ENCODE results near the gene KPNA2. TPM values are rescaled to one million over a fixed set of nuclear protein-coding genes. Genes with fewer than 3 reads are reported as not detected.

KPNA2 gene
- total and polyA plus RNA-seq, 9 of the 15 experiments (the other 6 are each of a cell fraction or from before 2014, with no cell fraction given) = 132 to 984 (median 241) TPM

DNA sequence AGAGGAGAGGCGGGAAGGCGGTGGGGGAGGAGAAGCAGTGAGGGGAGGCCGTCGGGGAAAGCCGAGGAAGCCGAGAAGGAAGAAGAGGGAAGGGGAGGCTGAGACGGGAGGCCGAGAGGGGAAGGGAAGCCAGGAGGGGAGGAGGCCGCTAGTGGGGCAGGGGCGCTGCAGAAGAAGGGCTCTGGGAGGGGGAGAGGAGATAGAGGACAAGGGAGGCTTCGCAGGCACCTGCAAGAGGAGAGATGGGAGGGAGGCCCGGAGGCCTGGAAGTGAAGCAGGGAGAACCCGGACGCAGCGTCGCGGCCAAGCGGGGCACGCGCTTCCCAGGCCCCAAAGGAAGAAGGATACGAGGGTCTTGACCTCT, 41.6 kb upstream of the KPNA2 start (continued):
- no peak for TF ChIP-seq MECOM (CRISPR knock-in tag; IDR thresholded peaks at IDR 0.05)
- TF ChIP-seq NR2C2 (CRISPR knock-in tag; IDR thresholded peaks at IDR 0.05) = no peak
- peak; percentile 63 for TF ChIP-seq NR2C2 (tag; IDR thresholded peaks at IDR 0.05)
- TF ChIP-seq ATF7 (IDR thresholded peaks at IDR 0.05) = no peak; the same call in 1 of the 2 replicates
- TF ChIP-seq ZC3H8 (IDR thresholded peaks at IDR 0.05) = 0 out of 2 replicates have a peak, but pooled peaks have one; percentile 23
- TF ChIP-seq L3MBTL2 (IDR thresholded peaks at IDR 0.05) = peak; percentile 95
- peak; percentile 58 to 73; a peak in 3 of 4 replicates for TF ChIP-seq KDM1A (IDR thresholded peaks at IDR 0.05)
- TF ChIP-seq, protein P1, sequence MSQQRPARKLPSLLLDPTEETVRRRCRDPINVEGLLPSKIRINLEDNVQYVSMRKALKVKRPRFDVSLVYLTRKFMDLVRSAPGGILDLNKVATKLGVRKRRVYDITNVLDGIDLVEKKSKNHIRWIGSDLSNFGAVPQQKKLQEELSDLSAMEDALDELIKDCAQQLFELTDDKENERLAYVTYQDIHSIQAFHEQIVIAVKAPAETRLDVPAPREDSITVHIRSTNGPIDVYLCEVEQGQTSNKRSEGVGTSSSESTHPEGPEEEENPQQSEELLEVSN (IDR thresholded peaks at IDR 0.05; ENCODE audit: borderline replicate concordance in 1 of 2, extremely low read depth in 1 of 2, insufficient read depth in 1 of 2, insufficient read length in 1 of 2, low read depth in 1 of 2, low read length in 1 of 2, poor library complexity in 1 of 2, severe bottlenecking in 1 of 2) = peak in 1 of 2 experiments; percentile 79
- TF ChIP-seq NFIC (IDR thresholded peaks at IDR 0.05) = peak; percentile 83
- peak; percentile 5 for TF ChIP-seq POLR2A (conservative IDR thresholded peaks at IDR 0.05)
- 0 out of 2 replicates have a peak, but pooled peaks have one; percentile 51 for TF ChIP-seq ZNF830 (CRISPR knock-in tag; IDR thresholded peaks at IDR 0.05)
- TF ChIP-seq EP400 (IDR thresholded peaks at IDR 0.05) = peak; percentile 75
- no peak for TF ChIP-seq NONO (IDR thresholded peaks at IDR 0.05; ENCODE audit: low read depth in 2 of 2, low read length in 1 of 2)
- TF ChIP-seq BRD9 (IDR thresholded peaks at IDR 0.05; ENCODE audit: low read depth, partially characterized antibody) = peak; percentile 70
- 0 out of 2 replicates have a peak, but pooled peaks have one; percentile 19 for TF ChIP-seq MTA2 (IDR thresholded peaks at IDR 0.05; ENCODE audit: low read depth)
- TF ChIP-seq ZNF644 (tag; IDR thresholded peaks at IDR 0.05; ENCODE audit: low read depth) = no peak
- TF ChIP-seq, protein P2, sequence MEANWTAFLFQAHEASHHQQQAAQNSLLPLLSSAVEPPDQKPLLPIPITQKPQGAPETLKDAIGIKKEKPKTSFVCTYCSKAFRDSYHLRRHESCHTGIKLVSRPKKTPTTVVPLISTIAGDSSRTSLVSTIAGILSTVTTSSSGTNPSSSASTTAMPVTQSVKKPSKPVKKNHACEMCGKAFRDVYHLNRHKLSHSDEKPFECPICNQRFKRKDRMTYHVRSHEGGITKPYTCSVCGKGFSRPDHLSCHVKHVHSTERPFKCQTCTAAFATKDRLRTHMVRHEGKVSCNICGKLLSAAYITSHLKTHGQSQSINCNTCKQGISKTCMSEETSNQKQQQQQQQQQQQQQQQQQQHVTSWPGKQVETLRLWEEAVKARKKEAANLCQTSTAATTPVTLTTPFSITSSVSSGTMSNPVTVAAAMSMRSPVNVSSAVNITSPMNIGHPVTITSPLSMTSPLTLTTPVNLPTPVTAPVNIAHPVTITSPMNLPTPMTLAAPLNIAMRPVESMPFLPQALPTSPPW (CRISPR knock-in tag; IDR thresholded peaks at IDR 0.05) = peak; percentile 5
- peak; percentile 71 for TF ChIP-seq ARHGAP35 (IDR thresholded peaks at IDR 0.05; ENCODE audit: partially characterized antibody)
- peak; percentile 58; the same call in 1 of the 2 replicates for TF ChIP-seq CBX1 (IDR thresholded peaks at IDR 0.05; ENCODE audit: low read depth)
- no peak for TF ChIP-seq GTF2A2 (tag; IDR thresholded peaks at IDR 0.05)

Data from K562 (cell line).